HG03520 (cell line): ENCODE results near the gene HSPB7.
"Not testable (repeated sequence)": the region's sequence is repeated elsewhere in the genome, so short reads cannot be mapped to it uniquely, and the experiment has no call there.

Experiments used
- ATAC-seq: cut with Tn5 transposase; IDR thresholded peaks from one replicate; pipeline ENCODE4 v1.9.1; 2021; ENCODE audit warnings: mild to moderate bottlenecking, moderate library complexity; ENCODE audit not compliant: unreplicated experiment

HSPB7 gene

GRCh38 chr1:16009030-16009460 lies 8.8 kb downstream of the HSPB7 start:
- ATAC-seq: no peak

GRCh38 chr1:16007671-16008341 lies 10.0 kb downstream of the HSPB7 start:
- no peak for ATAC-seq

- no peak for ATAC-seq
Observed at GRCh38 chr1:16006552-16007485, 11.0 kb downstream of the HSPB7 start.

- no peak for ATAC-seq
Observed at GRCh38 chr1:16006010-16006409, 11.8 kb downstream of the HSPB7 start.

- no peak for ATAC-seq
Observed at GRCh38 chr1:16005597-16005996, 12.2 kb downstream of the HSPB7 start.

- not testable (repeated sequence) for ATAC-seq
Observed at GRCh38 chr1:16001274-16001673, 16.6 kb downstream of the HSPB7 start.

- no peak for ATAC-seq
Observed at GRCh38 chr1:15998929-15999328, 18.9 kb downstream of the HSPB7 start.

GRCh38 chr1:15997637-15998280 lies 20.1 kb downstream of the HSPB7 start:
- no peak for ATAC-seq

- ATAC-seq: no peak
Observed at GRCh38 chr1:15997076-15997585, 20.7 kb downstream of the HSPB7 start.

GRCh38 chr1:15994590-15995351 lies 23.1 kb downstream of the HSPB7 start:
- ATAC-seq: no peak

GRCh38 chr1:15994081-15994480 lies 23.8 kb downstream of the HSPB7 start:
- no peak for ATAC-seq

- no peak for ATAC-seq
Observed at GRCh38 chr1:15993666-15994065, 24.2 kb downstream of the HSPB7 start.

GRCh38 chr1:15992582-15993500 lies 25.0 kb downstream of the HSPB7 start:
- no peak for ATAC-seq

GRCh38 chr1:15992187-15992553 lies 25.7 kb downstream of the HSPB7 start:
- ATAC-seq: no peak

GRCh38 chr1:15991427-15992186 lies 26.2 kb downstream of the HSPB7 start:
- no peak for ATAC-seq

- ATAC-seq: no peak
Observed at GRCh38 chr1:15989776-15990175, 28.1 kb downstream of the HSPB7 start.

- ATAC-seq: no peak
Observed at GRCh38 chr1:15988856-15989736, 28.7 kb downstream of the HSPB7 start.
